Esophagus muscularis mucosa (tissue), 4 donors: ENCODE measurements around the gene GDF7. TPM values are rescaled to one million over a fixed set of nuclear protein-coding genes. Genes with fewer than 3 reads are reported as not detected.

ENCODE experiments used
- DNase-seq: peaks from one replicate; pipeline ENCODE4 v3.0.0-alpha.2; 2017; ENCODE audit errors: extremely low spot score
- H3K27ac ChIP-seq, 4 donors: fragments of 200-600 bp; sonication (generic); replicated peaks in 1 of 4; 1 replicate in 3 of 4; 2 replicates in 1 of 4; pipeline ENCODE4 v1.5.1; 2016 to 2019; ENCODE audit warnings: mild to moderate bottlenecking in 1 of 4
- H3K27me3 ChIP-seq, 4 donors: fragments of 200-600 bp; sonication (generic); one replicate each; pipeline versions ENCODE4 v1.5.1 to v1.6.0; 2016 to 2019
- H3K36me3 ChIP-seq, 4 donors: fragments of 200-600 bp; sonication (generic); one replicate each; pipeline ENCODE4 v1.5.1; 2016 to 2019
- H3K4me1 ChIP-seq, 4 donors: fragments of 200-600 bp; sonication (generic); one replicate each; pipeline ENCODE4 v1.5.1; 2016 to 2019
- H3K4me3 ChIP-seq, 4 donors: fragments of 200-600 bp; sonication (generic); 1 replicate in 2 of 4; 2 replicates in 2 of 4; pipeline ENCODE4 v1.5.1; 2016 to 2019; ENCODE audit warnings: mild to moderate bottlenecking in 4 of 4, moderate library complexity in 1 of 4
- H3K9me3 ChIP-seq, 4 donors: fragments of 200-600 bp; sonication (generic); 1 replicate in 3 of 4; 2 replicates in 1 of 4; pipeline ENCODE4 v1.5.1; 2016 to 2019
- CTCF ChIP-seq, 3 experiments: fragments of 200-600 bp in 2 of 3; fragments of 450-650 bp in 1 of 3; sonication (generic) in 2 of 3; IDR thresholded peaks; one replicate each; pipeline ENCODE4 v1.5.1; 2017 to 2019; ENCODE audit warnings: antibody characterized with exemption in 3 of 3, mild to moderate bottlenecking in 2 of 3, moderate library complexity in 1 of 3
- EP300 ChIP-seq: sonication (generic); formaldehyde crosslinking; IDR thresholded peaks from one replicate; pipeline ENCODE4 v1.6.1; 2017; ENCODE audit warnings: antibody characterized with exemption
- POLR2A ChIP-seq: fragments of 450-650 bp; IDR thresholded peaks from one replicate; pipeline ENCODE4 v1.6.1; 2017; ENCODE audit warnings: antibody characterized with exemption, moderate library complexity, mild to moderate bottlenecking, low read depth
- POLR2AphosphoS5 ChIP-seq, 2 donors: sonication (generic); formaldehyde crosslinking; IDR thresholded peaks; one replicate each; pipeline ENCODE4 v1.6.1; 2017; ENCODE audit warnings: antibody characterized with exemption in 2 of 2
- WGBS: methylation state at CpG from one replicate; pipeline ENCODE4 v1.1.5; 2018; 5-methylcytosine and 5-hydroxymethylcytosine counted together
- intact Hi-C: fragments of 100-400 bp; cut with DNase I; formaldehyde crosslinking; loops from one replicate; pipeline ENCODE4 v1.15.1; 2023
- total RNA-seq, 4 donors: library from RNA; depleted of rRNA; stranded (reverse); fragments of >200 nt; gene quantifications; one replicate each; pipeline versions ENCODE4 v1.1.0 to v1.2.1, GENCODE V29; 2016

GDF7 gene
- total RNA-seq, 4 donors from 2014 or later: 2.7 to 10.4 (median 7.4) TPM

DNA sequence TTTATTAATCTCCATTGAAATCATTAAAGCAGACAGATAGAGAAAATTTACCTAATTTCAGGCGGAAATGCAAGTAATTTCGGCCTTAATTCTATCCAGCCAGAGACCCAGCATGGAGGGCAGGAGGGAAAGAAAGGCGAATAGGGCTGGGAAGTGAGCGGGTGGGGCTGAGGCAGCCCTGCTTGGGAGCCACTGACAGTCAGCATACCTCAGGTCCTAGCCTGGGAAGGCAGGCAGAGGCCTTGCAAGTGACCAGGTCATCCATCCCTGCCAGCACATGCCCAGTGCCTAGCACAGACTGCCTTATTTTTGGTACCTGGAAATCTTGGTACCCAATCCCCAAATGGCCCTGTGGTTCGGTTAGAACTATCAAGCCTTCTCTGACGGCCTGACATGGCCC lies 1.5 kb downstream of the GDF7 start:
- H3K4me1 ChIP-seq: peaks cover 27 to 79% (median 64%) of the 10 kb centered on the region in 4 donors
- peak overlapping the region in 3 of 4 donors; percentile 73 to 77 (median 76) for H3K27ac ChIP-seq
- no peaks in the 10 kb centered on the region for H3K36me3 ChIP-seq
- H3K4me3 ChIP-seq: peak overlapping the region in 3 of 4 donors; percentile 53 to 68 (median 56)
- WGBS: 89% methylated on average over 6 of the region's 6 CpGs
- no peaks in the 10 kb centered on the region for H3K9me3 ChIP-seq
- intact Hi-C loops: loop anchor here (10.0 kb wide), 1 partner anchor 156 kb away; the partner anchor contains the start of gene LDAH
- no peak for DNase-seq
- H3K27me3 ChIP-seq: peaks cover 8 to 99% (median 72%) of the 10 kb centered on the region in 4 donors
- TF ChIP-seq EP300: no peak
- TF ChIP-seq POLR2A: no peak
- no peak for TF ChIP-seq POLR2AphosphoS5 (IDR thresholded peaks at IDR 0.05)
- no peak for TF ChIP-seq CTCF (IDR thresholded peaks at IDR 0.05)

DNA sequence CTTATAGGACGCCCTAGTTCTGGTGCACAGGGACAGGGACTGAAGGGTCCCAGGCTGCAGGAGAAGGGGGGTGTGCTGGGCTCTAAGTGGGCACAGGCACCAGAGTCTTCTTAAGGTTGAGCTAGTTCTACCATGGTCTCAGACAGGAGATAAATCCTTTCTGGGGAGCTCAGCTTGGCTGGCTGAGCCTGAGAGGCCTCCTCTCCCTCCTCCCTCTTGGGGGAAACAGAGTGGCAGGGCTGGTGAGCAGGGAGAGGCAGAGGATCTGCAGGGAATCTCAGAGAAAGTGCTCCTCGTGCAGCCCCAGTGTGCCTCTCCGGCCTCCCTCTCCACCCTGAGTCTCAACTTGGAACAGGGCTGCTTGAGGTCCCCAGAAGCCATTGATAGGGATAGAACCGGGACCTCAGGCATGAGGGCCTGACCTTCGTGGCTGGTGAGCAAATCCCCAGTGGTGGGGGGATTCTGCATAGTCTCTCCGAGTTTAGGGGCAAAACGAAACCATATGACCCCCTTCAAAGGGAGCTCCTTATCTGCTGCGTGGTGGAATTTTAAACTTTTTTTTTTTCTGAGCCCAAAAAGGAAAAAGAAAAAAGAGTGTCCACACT lies 2.0 kb downstream of the GDF7 start:
- H3K36me3 ChIP-seq: no peaks in the 10 kb centered on the region
- peaks cover 27 to 79% (median 64%) of the 10 kb centered on the region in 4 donors for H3K4me1 ChIP-seq
- peak overlapping the region in 3 of 4 donors; percentile 19 to 26 (median 20) for H3K27ac ChIP-seq
- DNase-seq: no peak
- no peak for TF ChIP-seq CTCF (IDR thresholded peaks at IDR 0.05)
- no peak for TF ChIP-seq EP300
- TF ChIP-seq POLR2AphosphoS5 (IDR thresholded peaks at IDR 0.05): no peak
- TF ChIP-seq POLR2A: no peak
- H3K9me3 ChIP-seq: no peaks in the 10 kb centered on the region
- H3K27me3 ChIP-seq: peaks cover 8 to 99% (median 73%) of the 10 kb centered on the region in 4 donors
- peak overlapping the region in 1 of 4 donors; percentile 56 for H3K4me3 ChIP-seq
- intact Hi-C loops: loop anchor here (10.0 kb wide), 1 partner anchor 156 kb away; the partner anchor contains the start of gene LDAH
- 72% methylated on average over 5 of the region's 8 CpGs for WGBS

GRCh38 chr2:20669562-20670314 lies 2.8 kb downstream of the GDF7 start:
- TF ChIP-seq CTCF (IDR thresholded peaks at IDR 0.05) (no peak), EP300 (no peak), POLR2A (no peak), POLR2AphosphoS5 (IDR thresholded peaks at IDR 0.05) (no peak)
- intact Hi-C loops: loop anchor here (10.0 kb wide), 1 partner anchor 155 kb away; the partner anchor contains the start of gene LDAH
- H3K4me1 ChIP-seq: peaks cover 32 to 76% (median 65%) of the 10 kb centered on the region in 4 donors

GRCh38 chr2:20670315-20671035 lies 3.5 kb downstream of the GDF7 start:
- H3K27me3 ChIP-seq: peaks cover 8 to 98% (median 59%) of the 10 kb centered on the region in 4 donors
- WGBS: no CpG with 5 or more reads among the region's 83 CpGs
- H3K9me3 ChIP-seq: no peaks in the 10 kb centered on the region
- H3K4me1 ChIP-seq: peaks cover 35 to 76% (median 67%) of the 10 kb centered on the region in 4 donors
- no peaks in the 10 kb centered on the region for H3K36me3 ChIP-seq
- no peak for TF ChIP-seq POLR2AphosphoS5 (IDR thresholded peaks at IDR 0.05)
- no peak for TF ChIP-seq POLR2A
- TF ChIP-seq EP300: no peak
- TF ChIP-seq CTCF (IDR thresholded peaks at IDR 0.05): no peak
- H3K4me3 ChIP-seq: peak overlapping the region; percentile 19 to 39 (median 30)
- no peak overlapping the region for H3K27ac ChIP-seq
- intact Hi-C loops: no loop called here
- DNase-seq: no peak

More at GRCh38 chr2:20669562-20670314, 2.8 kb downstream of the GDF7 start:
- DNase-seq: no peak
- WGBS: 48% methylated on average over 28 of the region's 45 CpGs
- Histone ChIP-seq H3K27ac (no peak overlapping the region), H3K36me3 (no peaks in the 10 kb centered on the region), H3K9me3 (no peaks in the 10 kb centered on the region), H3K27me3 (peaks cover 8 to 99% (median 66%) of the 10 kb centered on the region in 4 donors), H3K4me3 (peak overlapping the region in 1 of 4 donors; percentile 36)
